Thyroid gland (tissue), 4 donors: ENCODE results near the gene BCAS1.

Experiments used
- POLR2A ChIP-seq, 2 donors: fragments of 450-650 bp; IDR thresholded peaks; one replicate each; pipeline ENCODE4 v1.6.1; 2017; ENCODE audit warnings: antibody characterized with exemption in 2 of 2, mild to moderate bottlenecking in 2 of 2, moderate library complexity in 1 of 2
- TF ChIP-seq, protein P1 (sequence below), 6 experiments: fragments of 200-600 bp in 3 of 6; fragments of 450-650 bp in 3 of 6; sonication (generic) in 3 of 6; IDR thresholded peaks; one replicate each; pipeline ENCODE4 v1.5.1; 2016 to 2019; ENCODE audit warnings: antibody characterized with exemption in 6 of 6, mild to moderate bottlenecking in 2 of 6, inconsistent platforms in 1 of 6, moderate library complexity in 1 of 6

DNA sequence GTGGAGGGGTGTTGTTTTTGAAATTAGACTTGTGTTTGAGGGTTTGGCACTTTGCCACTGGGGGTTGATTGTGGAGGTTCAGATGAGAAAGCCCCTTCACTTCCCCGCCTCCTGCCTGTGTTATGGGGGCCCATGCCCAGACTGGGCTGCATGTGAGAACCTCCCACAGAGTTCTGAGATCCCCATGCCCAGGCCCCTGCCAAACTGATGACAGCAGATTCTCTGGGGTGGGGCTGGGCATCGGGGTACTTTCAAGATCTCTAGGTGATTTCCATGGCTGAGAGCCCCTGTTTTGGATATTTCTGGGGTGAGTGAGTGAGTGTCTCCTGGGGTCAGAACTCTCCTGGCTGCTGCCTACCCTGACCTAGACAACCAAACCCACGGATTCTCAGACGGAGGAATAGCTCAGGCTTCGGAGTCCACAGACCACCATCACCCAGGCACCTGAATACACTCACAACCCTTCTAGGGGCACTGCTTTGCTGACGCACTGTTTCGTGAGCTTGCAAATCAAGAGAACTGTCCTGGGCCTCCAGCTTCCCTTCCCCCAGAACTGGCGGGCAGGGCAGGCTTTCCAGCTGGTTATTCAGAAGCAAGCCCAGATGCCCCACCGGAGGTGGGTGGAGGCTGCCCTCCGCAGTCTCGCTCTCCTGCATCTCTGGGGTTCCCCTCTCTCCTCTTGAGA, 6.3 kb downstream of the BCAS1 start:
- no peak for TF ChIP-seq POLR2A (IDR thresholded peaks at IDR 0.05)
- TF ChIP-seq, protein P1, sequence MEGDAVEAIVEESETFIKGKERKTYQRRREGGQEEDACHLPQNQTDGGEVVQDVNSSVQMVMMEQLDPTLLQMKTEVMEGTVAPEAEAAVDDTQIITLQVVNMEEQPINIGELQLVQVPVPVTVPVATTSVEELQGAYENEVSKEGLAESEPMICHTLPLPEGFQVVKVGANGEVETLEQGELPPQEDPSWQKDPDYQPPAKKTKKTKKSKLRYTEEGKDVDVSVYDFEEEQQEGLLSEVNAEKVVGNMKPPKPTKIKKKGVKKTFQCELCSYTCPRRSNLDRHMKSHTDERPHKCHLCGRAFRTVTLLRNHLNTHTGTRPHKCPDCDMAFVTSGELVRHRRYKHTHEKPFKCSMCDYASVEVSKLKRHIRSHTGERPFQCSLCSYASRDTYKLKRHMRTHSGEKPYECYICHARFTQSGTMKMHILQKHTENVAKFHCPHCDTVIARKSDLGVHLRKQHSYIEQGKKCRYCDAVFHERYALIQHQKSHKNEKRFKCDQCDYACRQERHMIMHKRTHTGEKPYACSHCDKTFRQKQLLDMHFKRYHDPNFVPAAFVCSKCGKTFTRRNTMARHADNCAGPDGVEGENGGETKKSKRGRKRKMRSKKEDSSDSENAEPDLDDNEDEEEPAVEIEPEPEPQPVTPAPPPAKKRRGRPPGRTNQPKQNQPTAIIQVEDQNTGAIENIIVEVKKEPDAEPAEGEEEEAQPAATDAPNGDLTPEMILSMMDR (IDR thresholded peaks at IDR 0.05): no peak
